Peyer's patch (tissue), 4 donors: ENCODE results near the gene FLNA. TPM values are rescaled to one million over a fixed set of nuclear protein-coding genes. Genes with fewer than 3 reads are reported as not detected.

Source experiments
- DNase-seq, 3 donors: peaks; one replicate each; pipeline ENCODE4 v3.0.0-alpha.2; 2017 to 2019
- H3K27ac ChIP-seq, 4 donors: fragments of 200-600 bp; sonication (generic); one replicate each; pipeline ENCODE4 v1.5.1; 2016 to 2019
- H3K27me3 ChIP-seq, 2 donors: fragments of 200-600 bp; sonication (generic); one replicate each; pipeline ENCODE4 v1.5.1; 2019
- H3K36me3 ChIP-seq, 3 donors: fragments of 200-600 bp; sonication (generic); one replicate each; pipeline ENCODE4 v1.5.1; 2016 to 2019
- H3K4me1 ChIP-seq, 4 donors: fragments of 200-600 bp; sonication (generic); one replicate each; pipeline ENCODE4 v1.5.1; 2016 to 2019
- H3K4me3 ChIP-seq, 4 donors: fragments of 200-600 bp; sonication (generic); 1 replicate in 3 of 4; 2 replicates in 1 of 4; pipeline ENCODE4 v1.5.1; 2016 to 2019; ENCODE audit warnings: mild to moderate bottlenecking in 1 of 4
- H3K9me3 ChIP-seq, 4 donors: fragments of 200-600 bp; sonication (generic); one replicate each; pipeline ENCODE4 v1.5.1; 2016 to 2019; ENCODE audit warnings: mild to moderate bottlenecking in 1 of 4
- CTCF ChIP-seq, 6 experiments: fragments of 450-650 bp in 4 of 6; fragments of 200-600 bp in 2 of 6; sonication (generic) in 1 of 6; IDR thresholded peaks; one replicate each; pipeline ENCODE4 v1.5.1; 2017 to 2019; ENCODE audit warnings: antibody characterized with exemption in 6 of 6, mild to moderate bottlenecking in 3 of 6, moderate library complexity in 1 of 6
- POLR2A ChIP-seq, 2 donors: fragments of 450-650 bp; IDR thresholded peaks; one replicate each; pipeline ENCODE4 v1.5.1; 2017; ENCODE audit warnings: antibody characterized with exemption in 2 of 2, mild to moderate bottlenecking in 2 of 2, moderate library complexity in 2 of 2
- total RNA-seq, 4 donors: library from RNA; depleted of rRNA; stranded (reverse); fragments of >200 nt; gene quantifications; one replicate each; pipeline ENCODE4 v1.1.0, GENCODE V29; 2016

Gene FLNA
- total RNA-seq, 4 donors from 2014 or later, result 143 to 663 (median 328) TPM

- no peaks in the 10 kb centered on the region for H3K27me3 ChIP-seq
- no peaks in the 10 kb centered on the region for H3K4me1 ChIP-seq
- no peak overlapping the region for H3K4me3 ChIP-seq
- no peak for DNase-seq
- H3K9me3 ChIP-seq, result no peaks in the 10 kb centered on the region
- H3K27ac ChIP-seq, result no peak overlapping the region
- peaks cover 0 to 59% (median 0%) of the 10 kb centered on the region in 3 donors for H3K36me3 ChIP-seq
- TF ChIP-seq CTCF (IDR thresholded peaks at IDR 0.05) (no peak), POLR2A (IDR thresholded peaks at IDR 0.05) (no peak)
Measured at GRCh38 chrX:154360155-154360713, 14.2 kb downstream of the FLNA start.

GRCh38 chrX:154359362-154360154 lies 14.9 kb downstream of the FLNA start:
- H3K4me3 ChIP-seq, result no peak overlapping the region
- no peak overlapping the region for H3K27ac ChIP-seq
- H3K27me3 ChIP-seq, result no peaks in the 10 kb centered on the region
- no peak for DNase-seq
- H3K36me3 ChIP-seq, result peaks cover 0 to 59% (median 0%) of the 10 kb centered on the region in 3 donors
- no peaks in the 10 kb centered on the region for H3K9me3 ChIP-seq
- H3K4me1 ChIP-seq, result no peaks in the 10 kb centered on the region
- TF ChIP-seq CTCF (IDR thresholded peaks at IDR 0.05) (no peak), POLR2A (IDR thresholded peaks at IDR 0.05) (no peak)

GRCh38 chrX:154358829-154359228 lies 15.6 kb downstream of the FLNA start:
- Histone ChIP-seq H3K36me3 (peaks cover 0 to 61% (median 0%) of the 10 kb centered on the region in 3 donors), H3K27ac (peak overlapping the region in 1 of 4 donors; percentile 12), H3K4me1 (no peaks in the 10 kb centered on the region), H3K9me3 (no peaks in the 10 kb centered on the region), H3K27me3 (no peaks in the 10 kb centered on the region), H3K4me3 (no peak overlapping the region)
- TF ChIP-seq POLR2A (IDR thresholded peaks at IDR 0.05) (no peak), CTCF (IDR thresholded peaks at IDR 0.05) (no peak)
- no peak for DNase-seq

GRCh38 chrX:154358011-154358410 lies 16.4 kb downstream of the FLNA start:
- Histone ChIP-seq H3K27me3 (no peaks in the 10 kb centered on the region), H3K4me1 (no peaks in the 10 kb centered on the region), H3K4me3 (no peak overlapping the region), H3K27ac (no peak overlapping the region), H3K9me3 (no peaks in the 10 kb centered on the region), H3K36me3 (peaks cover 0 to 68% (median 0%) of the 10 kb centered on the region in 3 donors)
- DNase-seq, result no peak
- TF ChIP-seq POLR2A (IDR thresholded peaks at IDR 0.05) (no peak), CTCF (IDR thresholded peaks at IDR 0.05) (no peak)

- no peak overlapping the region for H3K27ac ChIP-seq
- H3K36me3 ChIP-seq, result peaks cover 0 to 69% (median 0%) of the 10 kb centered on the region in 3 donors
- TF ChIP-seq POLR2A (IDR thresholded peaks at IDR 0.05), result no peak
- no peak for TF ChIP-seq CTCF (IDR thresholded peaks at IDR 0.05)
- H3K4me3 ChIP-seq, result no peak overlapping the region
- DNase-seq, result no peak
- H3K9me3 ChIP-seq, result no peaks in the 10 kb centered on the region
- no peaks in the 10 kb centered on the region for H3K4me1 ChIP-seq
- H3K27me3 ChIP-seq, result no peaks in the 10 kb centered on the region
Measured at GRCh38 chrX:154357205-154357604, 17.2 kb downstream of the FLNA start.
